HT1080 (cell line): ENCODE results near the gene PKD1L1. TPM values are rescaled to one million over a fixed set of nuclear protein-coding genes. Genes with fewer than 3 reads are reported as not detected.
A peak's percentile ranks its signal among the peaks of the same experiment; 100 is the strongest.

Experiments
- DNase-seq: peaks from one replicate; pipeline ENCODE4 v3.0.0-alpha.2; 2015; ENCODE audit warnings: low read depth
- total RNA-seq: library from RNA; depleted of rRNA; stranded (reverse); fragments of >200 nt; shearing (Covaris generic); gene quantifications from 2 replicates; pipeline ENCODE4 v1.2.3, GENCODE V29; 2014

Gene PKD1L1
- total RNA-seq, 1 experiment from 2014 or later = 0.55 TPM

GRCh38 chr7:47905076-47905920 lies 43.0 kb downstream of the PKD1L1 start:
- DNase-seq = no peak

- DNase-seq = no peak
These were observed 46.3 kb downstream of the PKD1L1 start for GRCh38 chr7:47902013-47902412.

- peak; percentile 53 for DNase-seq
These were observed 46.7 kb downstream of the PKD1L1 start for GRCh38 chr7:47901542-47901941.

- no peak for DNase-seq
These were observed 50.4 kb downstream of the PKD1L1 start for GRCh38 chr7:47897831-47898230.

- DNase-seq = no peak
These were observed 51.4 kb downstream of the PKD1L1 start for GRCh38 chr7:47896809-47897423.

- DNase-seq = no peak
These were observed 53.2 kb downstream of the PKD1L1 start for GRCh38 chr7:47895026-47895425.

GRCh38 chr7:47893721-47894365 lies 54.4 kb downstream of the PKD1L1 start:
- DNase-seq = no peak

GRCh38 chr7:47893238-47893637 lies 55.0 kb downstream of the PKD1L1 start:
- DNase-seq = no peak

- no peak for DNase-seq
These were observed 57.7 kb downstream of the PKD1L1 start for GRCh38 chr7:47890606-47891005.

- DNase-seq = no peak
These were observed 58.1 kb downstream of the PKD1L1 start for GRCh38 chr7:47890125-47890524.

- DNase-seq = no peak
These were observed 58.5 kb downstream of the PKD1L1 start for GRCh38 chr7:47889723-47890122.

- DNase-seq = no peak
These were observed 59.6 kb downstream of the PKD1L1 start for GRCh38 chr7:47888371-47889265.

- DNase-seq = no peak
These were observed 61.1 kb downstream of the PKD1L1 start for GRCh38 chr7:47887016-47887640.

- DNase-seq = no peak
These were observed 62.1 kb downstream of the PKD1L1 start for GRCh38 chr7:47885987-47886811.

GRCh38 chr7:47885309-47885986 lies 62.8 kb downstream of the PKD1L1 start:
- no peak for DNase-seq

GRCh38 chr7:47884675-47885074 lies 63.6 kb downstream of the PKD1L1 start:
- no peak for DNase-seq

GRCh38 chr7:47882635-47883034 lies 65.6 kb downstream of the PKD1L1 start:
- no peak for DNase-seq

GRCh38 chr7:47881256-47881655 lies 67.0 kb downstream of the PKD1L1 start:
- DNase-seq = no peak

GRCh38 chr7:47878662-47879061 lies 69.6 kb downstream of the PKD1L1 start:
- DNase-seq = no peak
